ENCODE measurements around the gene ALMS1.
"Not testable (repeated sequence)": the region's sequence is repeated elsewhere in the genome, so short reads cannot be mapped to it uniquely, and the experiment has no call there.

The ALMS1 gene

DNA sequence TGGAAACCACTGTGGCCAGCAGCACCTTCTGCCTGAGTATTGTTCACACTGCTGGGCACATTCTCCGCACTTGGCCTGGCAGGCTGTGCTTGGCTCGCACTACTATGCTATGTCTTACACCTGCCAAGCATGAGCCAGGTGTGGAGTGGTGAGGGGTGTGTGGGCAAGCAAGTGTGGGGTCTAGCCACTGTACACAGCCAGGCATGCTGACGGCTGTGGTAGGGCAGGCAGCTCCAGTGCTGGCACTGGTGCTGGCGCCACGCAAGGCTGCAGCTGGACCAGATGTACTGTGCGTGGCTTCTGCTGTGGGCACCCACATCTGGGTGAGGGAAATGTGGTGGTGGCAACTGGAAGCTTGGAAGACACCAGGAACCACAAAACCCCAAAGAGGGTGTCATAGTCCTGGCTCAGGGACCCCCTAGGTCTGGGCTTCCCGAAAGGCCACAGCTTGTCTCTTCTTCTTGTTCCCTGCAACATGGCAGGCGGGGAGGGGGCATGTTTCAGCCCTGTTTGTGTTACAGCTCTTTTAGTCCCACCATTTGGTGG is 101.5 kb downstream of the ALMS1 start:
- in situ Hi-C loops (cut with HindIII; ENCODE audit: low sequenced_read_pairs): no loop called here
- H3K4me3 ChIP-seq (ENCODE audit: low read depth, low read length): no peak overlapping the region
- no peak for TF ChIP-seq CTCF (IDR thresholded peaks at IDR 0.05; ENCODE audit: low read depth, low read length, missing control alignments)
- no peak for DNase-seq (ENCODE audit: low read depth)

- H3K4me3 ChIP-seq (ENCODE audit: low read depth, low read length): no peak overlapping the region
- DNase-seq (ENCODE audit: low read depth): no peak
- no peak for TF ChIP-seq CTCF (IDR thresholded peaks at IDR 0.05; ENCODE audit: low read depth, low read length, missing control alignments)
- in situ Hi-C loops (cut with HindIII; ENCODE audit: low sequenced_read_pairs): no loop called here
These were observed 102.4 kb downstream of the ALMS1 start for GRCh38 chr2:73488079-73488478.

- TF ChIP-seq CTCF (IDR thresholded peaks at IDR 0.05; ENCODE audit: low read depth, low read length, missing control alignments): no peak
- in situ Hi-C loops (cut with HindIII; ENCODE audit: low sequenced_read_pairs): no loop called here
- no peak for DNase-seq (ENCODE audit: low read depth)
- no peak overlapping the region for H3K4me3 ChIP-seq (ENCODE audit: low read depth, low read length)
These were observed 103.4 kb downstream of the ALMS1 start for GRCh38 chr2:73489053-73489452.

GRCh38 chr2:73494031-73494430 is 108.4 kb downstream of the ALMS1 start:
- DNase-seq (ENCODE audit: low read depth): no peak
- TF ChIP-seq CTCF (IDR thresholded peaks at IDR 0.05; ENCODE audit: low read depth, low read length, missing control alignments): no peak
- H3K4me3 ChIP-seq (ENCODE audit: low read depth, low read length): no peak overlapping the region
- in situ Hi-C loops (cut with HindIII; ENCODE audit: low sequenced_read_pairs): no loop called here

- in situ Hi-C loops (cut with HindIII; ENCODE audit: low sequenced_read_pairs): no loop called here
- no peak for TF ChIP-seq CTCF (IDR thresholded peaks at IDR 0.05; ENCODE audit: low read depth, low read length, missing control alignments)
- H3K4me3 ChIP-seq (ENCODE audit: low read depth, low read length): no peak overlapping the region
- DNase-seq (ENCODE audit: low read depth): no peak
These were observed 118.4 kb downstream of the ALMS1 start for GRCh38 chr2:73503992-73504570.

DNA sequence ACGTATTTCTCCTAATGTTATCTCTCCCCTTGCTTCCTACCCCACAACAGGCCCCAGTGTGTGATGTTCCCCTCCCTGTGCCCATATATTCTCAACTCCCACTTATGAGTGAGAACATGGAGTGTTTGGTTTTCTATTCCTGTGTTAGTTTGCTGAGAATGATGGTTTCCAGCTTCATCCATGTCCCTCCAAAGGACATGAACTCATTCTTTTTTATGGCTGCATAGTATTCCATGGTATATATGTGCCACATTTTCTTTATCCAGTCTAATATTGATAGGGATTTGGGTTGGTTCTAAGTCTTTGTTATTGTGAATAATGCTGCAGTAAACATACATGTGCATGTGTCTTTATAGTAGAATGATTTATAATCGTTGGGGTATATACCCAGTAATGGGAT is 119.2 kb downstream of the ALMS1 start:
- DNase-seq (ENCODE audit: low read depth); in situ Hi-C loops (cut with HindIII; ENCODE audit: low sequenced_read_pairs); H3K4me3 ChIP-seq (ENCODE audit: low read depth, low read length): not testable (repeated sequence)

GRCh38 chr2:73510470-73510869 is 124.8 kb downstream of the ALMS1 start:
- DNase-seq (ENCODE audit: low read depth); in situ Hi-C loops (cut with HindIII; ENCODE audit: low sequenced_read_pairs); H3K4me3 ChIP-seq (ENCODE audit: low read depth, low read length): not testable (repeated sequence)

DNA sequence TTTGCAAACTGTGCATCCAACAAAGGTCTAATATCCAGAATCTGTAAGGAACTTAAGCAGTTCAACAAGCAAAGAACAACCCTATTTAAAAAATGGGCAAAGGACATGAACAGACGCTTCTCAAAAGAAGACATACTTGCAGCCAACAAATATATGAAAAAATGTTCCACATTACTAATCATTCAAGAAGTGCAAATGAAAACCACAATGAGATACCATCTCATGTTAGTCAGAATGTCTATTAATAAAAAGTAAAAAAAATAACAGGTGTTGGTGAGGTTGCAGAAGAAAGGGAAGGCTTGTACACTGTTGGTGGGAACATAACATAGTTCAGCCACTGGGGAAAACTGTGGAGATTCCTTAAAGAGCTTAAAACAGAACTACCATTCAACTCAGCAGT is 130.4 kb downstream of the ALMS1 start:
- no peak overlapping the region for H3K4me3 ChIP-seq (ENCODE audit: low read depth, low read length)
- no peak for TF ChIP-seq CTCF (IDR thresholded peaks at IDR 0.05; ENCODE audit: low read depth, low read length, missing control alignments)
- in situ Hi-C loops (cut with HindIII; ENCODE audit: low sequenced_read_pairs): no loop called here
- DNase-seq (ENCODE audit: low read depth): no peak
